GM18907 (cell line): ENCODE data around the gene INS.

ENCODE experiments used
- ATAC-seq: cut with Tn5 transposase; IDR thresholded peaks from one replicate; pipeline ENCODE4 v1.9.1; 2021; ENCODE audit warnings: mild to moderate bottlenecking, moderate library complexity; ENCODE audit not compliant: unreplicated experiment

Gene INS

DNA sequence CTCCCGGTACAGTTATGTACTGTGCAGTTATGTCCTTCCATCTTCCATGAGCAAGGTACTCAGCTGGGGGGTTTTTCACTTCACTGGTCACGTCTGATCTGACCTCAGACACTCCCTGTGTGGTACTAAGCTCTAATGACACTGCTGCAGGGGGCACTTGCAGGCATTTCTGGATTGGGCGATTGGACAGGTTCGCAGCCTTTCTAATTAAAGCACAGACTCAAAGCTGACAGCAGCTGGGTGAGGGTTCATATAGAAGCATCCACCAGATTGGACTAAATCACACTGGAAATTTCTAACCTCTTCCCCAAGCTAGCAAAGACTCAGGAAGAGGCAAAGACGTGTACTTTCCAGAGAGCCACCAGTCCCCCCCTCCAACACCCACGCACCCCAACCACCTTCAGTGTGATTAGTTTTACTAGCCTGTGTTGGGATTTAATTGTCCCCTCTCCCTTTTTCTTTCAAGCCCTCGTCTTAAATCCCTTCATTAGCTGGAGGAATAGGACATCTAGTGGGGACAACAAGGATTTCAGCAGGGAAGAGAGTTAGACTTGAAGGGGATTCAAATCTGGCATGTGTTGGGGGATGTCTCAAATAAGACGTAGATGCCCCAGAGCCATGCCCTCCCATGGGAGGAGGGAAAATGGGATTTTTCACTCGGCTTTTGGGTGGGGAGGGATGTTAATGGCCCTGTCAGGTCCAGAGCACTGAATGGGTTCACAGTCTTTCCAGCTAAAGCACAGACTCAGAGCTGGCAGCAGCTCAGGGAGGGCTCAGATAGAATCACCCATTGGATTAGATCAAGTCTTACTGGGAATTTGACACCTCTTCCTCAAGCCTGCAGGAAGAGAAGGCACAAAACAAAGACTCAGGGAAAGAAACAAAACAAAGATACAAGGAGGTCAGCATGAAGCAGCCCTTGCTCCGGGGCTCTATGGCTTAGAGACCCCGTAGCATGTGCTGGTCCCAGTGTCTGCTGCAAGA is 10.9 kb downstream of the INS start:
- no peak for ATAC-seq

DNA sequence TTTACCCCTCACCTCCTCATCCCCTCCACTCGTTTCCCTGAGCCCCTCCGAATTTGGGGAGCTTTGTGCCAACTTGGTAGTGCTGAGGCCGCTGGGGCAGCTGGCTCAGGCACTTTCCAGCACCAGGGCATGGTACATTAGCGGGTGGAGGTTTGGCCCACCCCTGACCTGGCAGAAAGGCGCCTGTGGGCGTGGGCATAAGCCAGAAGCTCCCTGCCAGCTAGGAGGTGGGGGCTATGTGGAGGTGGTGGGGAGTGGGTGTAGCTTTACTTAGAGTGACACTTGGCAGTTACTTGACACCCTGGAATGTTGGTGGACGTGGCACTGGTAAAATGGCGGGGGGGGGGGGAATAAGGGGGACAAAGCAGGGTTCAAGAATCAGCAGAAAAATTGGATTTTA is 11.5 kb downstream of the INS start:
- no peak for ATAC-seq

DNA sequence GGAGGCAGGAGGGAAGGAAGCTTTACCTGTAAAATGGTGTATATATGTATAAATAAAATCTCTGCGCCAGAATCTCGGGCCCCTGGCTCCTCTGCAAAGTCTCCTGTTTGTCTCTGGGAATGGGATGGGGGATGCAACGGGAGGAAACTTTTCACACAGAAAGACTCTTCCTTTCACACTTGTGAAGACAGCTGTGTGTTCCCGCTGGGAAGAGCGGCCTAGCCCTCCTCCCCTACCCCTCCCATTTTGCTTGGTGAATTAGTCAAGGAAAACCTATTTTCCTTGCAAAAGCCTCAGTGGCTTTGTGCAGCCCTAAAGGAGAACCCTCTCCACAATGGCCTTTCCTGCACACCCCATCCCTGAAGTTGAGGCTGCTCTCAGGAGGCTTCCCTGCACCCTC is 12.4 kb downstream of the INS start:
- no peak for ATAC-seq

DNA sequence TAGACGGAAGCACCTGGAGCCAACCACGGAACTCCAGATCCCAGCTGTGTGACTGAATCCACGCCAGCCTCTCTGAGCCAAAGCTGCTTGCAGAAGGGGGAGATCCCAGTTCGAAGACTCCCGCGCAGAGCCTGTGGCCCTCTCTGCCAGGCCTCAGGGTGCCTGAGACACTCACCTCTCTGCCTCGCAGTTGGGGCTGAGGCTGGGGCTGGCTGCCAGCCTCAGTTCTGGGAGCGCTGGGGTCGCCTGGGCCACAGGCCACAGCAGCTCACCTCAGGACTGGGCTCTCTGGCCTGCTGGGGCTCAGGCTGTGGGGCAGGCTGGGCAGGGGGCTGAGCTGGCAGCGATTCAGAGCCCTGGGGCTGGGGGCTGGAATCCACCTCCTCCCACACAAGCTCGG is 13.6 kb downstream of the INS start:
- no peak for ATAC-seq

DNA sequence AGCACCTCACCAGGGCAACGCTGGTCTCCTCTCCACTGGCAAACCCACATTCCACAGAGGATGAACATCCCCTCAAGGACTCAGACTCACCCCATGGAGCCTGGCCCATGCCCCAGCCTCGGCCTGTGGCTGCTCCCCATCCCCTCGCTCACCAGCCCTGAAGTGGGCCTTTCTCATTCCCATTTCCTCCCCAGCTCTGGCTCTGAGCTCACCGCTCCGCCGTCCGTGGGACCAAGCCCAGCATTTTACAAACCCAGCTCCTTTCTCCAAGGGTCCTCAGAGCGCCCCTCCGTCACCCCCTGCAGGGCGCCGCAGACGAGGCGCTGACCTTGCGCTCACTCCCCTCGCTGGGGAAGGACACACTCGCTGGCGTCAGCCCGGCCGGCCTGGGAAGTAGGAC is 15.0 kb downstream of the INS start:
- ATAC-seq = no peak

DNA sequence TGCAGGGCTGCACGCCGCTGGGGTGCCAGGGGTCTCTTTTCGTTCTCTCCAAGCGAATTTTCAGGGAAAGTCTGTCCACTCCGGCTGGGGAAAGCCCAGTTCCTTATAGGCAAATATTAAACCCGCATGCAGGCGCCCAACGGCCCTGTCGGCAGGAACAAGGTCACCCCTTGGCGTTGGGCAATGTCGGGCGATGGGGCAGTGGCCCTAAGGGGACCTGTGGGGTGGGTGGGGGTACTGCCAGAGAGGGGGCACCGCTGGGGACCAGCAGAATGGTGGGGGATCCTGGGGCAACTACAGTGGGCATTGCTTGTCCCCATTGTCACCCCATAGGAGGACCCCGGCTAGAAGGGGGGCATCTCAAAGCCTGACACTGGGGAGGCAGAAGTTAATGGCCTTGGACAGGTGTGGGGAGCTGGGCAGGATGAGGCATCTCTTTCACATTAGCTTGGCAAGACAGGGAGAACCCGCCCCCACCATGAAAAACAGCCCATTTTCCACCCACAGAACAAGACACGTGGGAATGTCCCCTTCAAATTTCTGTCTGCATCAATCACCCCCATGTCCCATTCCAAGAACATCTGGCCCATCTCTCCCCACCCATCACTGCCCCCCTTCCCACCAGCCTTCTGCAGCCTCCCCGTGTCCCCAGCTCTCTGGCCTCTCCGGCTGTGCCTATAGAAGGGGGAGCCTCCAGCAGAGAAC is 16.3 kb downstream of the INS start:
- no peak for ATAC-seq

DNA sequence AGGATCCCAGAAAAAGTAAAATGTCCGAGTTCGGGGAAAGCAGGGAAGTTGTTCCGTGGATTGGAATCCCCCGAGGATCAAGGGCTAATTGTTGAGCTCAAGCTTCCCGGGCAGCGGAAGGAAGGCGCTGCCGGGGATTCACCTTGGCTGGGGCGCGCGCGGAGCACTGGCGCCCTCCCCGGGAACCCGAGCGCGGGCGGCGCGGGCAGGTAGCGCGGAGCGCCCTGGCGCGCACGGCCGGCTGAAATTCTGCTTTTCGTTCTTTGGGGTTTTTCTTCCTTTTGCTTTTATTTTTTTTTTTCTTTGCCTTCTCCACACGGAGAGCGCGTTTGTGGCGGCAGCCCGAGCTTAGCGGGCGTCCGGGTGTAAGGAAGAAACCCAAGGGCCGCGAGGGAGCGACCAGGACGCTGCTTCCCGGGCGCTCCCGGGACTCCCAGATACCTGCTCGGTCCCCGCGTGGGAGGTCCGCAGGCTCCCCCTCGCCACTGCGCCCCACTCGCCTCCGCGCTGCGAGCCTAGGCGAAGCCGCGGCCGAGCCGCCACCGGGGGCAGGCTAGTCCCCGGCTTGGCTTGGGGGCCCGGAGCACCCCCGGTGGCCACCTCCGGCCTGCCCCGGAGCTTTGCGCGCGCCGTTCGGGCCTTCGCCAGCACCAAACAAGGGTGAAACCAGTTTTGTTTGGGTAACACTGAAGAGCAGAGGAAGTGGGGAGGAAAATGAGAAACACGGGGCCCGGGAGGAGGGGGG is 17.0 kb downstream of the INS start:
- ATAC-seq = no peak

DNA sequence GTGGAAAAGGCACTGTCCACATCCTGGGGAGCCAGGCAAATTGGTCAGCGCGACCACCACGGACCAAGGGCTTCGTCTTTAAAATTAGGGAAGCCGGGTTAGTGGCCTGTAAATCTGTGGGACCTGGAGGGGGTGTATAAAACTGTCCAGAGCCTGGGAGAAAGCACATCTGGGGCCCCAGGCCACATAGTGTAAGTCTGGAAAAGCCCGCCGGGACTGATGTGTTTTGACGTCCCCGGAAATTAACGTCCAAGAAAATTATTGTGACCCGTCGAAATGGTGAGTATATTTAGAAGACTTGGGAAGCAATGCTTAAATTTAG is 17.6 kb downstream of the INS start:
- no peak for ATAC-seq

DNA sequence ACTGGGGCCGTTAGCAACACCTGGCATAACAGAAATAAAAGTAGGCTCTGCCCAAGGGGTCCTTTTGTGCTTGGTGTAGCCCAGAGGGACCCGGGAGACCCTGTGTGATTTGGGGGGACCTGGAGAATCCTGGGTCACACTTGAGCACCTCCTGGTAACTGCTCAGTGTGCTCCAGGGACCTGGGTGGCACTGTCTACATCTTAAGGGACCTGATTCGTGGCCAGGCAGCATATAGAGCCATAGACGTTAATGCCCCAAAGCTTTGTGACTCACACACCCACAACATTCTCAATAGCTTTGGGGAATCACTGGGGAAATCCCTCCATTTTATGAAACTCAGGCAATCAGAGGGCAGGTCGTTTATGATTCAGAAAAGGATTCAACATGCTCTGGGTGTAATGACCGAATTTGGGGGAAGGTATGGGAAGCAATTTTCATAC is 18.2 kb downstream of the INS start:
- ATAC-seq = no peak

DNA sequence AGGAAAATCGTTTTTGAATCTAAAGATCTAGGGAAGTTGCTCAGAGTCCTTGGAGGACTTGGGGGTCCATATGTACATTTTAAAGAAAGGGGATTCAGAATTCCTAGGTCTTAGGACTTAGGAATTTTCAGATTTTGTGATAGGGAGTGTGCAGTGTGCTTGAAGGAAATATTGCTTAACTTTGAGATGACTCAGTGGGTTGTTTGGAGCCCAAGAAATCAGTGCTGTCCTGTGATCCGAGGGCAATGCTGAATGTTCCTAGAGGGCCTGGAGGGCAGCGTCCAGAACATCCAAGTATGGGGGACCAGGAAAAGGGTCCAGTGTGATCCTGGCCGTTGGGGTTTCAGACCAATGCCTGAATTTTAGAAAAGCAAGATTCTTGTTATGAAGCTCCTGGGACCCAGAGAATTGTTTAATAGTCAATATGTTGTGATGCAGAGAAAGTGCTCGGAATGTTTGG is 18.7 kb downstream of the INS start:
- ATAC-seq = no peak

DNA sequence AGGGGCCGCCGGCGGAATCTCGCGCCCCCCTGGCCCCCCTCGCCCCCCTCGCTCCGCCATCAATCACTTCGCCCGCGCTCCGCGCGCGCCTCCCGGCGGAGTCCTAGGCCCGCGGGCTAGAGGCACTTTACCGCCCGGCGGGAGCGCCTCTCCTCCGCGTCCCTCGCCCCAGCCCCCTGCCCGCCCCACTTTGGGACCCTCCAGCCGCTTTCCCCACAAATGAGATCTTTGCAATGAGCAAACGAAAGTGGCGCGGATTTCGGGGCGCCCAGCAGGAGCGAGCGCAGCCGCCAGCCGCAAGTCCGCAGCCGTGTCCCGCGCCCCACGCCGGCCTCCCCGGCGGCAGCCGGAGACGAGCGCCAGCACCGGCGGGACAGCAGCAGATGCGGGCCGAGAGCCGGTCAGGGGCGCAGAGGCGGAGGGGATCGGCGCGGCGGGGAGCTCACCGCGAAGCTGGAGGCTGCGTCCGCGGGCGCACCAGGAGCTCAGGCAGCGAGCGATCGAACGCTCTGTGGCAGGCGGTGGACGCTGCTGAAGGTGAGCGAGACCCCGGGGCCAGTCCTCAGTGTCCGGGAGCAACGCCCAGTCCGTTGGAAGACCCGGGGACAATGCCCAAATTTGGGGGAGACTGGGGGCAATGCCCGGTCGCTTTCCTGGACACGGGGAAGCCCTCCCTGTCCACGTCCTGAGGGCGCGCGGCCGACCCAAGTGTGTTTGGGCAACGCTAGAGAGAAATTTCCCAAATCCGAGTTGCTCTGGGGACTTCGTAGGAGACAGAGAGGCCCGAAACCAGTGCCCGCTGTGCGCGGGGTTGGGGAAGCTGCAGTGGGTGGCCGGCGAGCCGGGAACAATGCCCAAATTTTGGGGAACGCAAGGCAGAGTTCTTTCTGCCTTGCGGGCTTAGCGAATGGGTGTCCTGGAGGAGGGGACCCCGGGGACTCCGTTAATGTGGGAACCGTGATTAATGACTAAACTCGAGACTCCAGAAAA is 20.3 kb downstream of the INS start:
- no peak for ATAC-seq

DNA sequence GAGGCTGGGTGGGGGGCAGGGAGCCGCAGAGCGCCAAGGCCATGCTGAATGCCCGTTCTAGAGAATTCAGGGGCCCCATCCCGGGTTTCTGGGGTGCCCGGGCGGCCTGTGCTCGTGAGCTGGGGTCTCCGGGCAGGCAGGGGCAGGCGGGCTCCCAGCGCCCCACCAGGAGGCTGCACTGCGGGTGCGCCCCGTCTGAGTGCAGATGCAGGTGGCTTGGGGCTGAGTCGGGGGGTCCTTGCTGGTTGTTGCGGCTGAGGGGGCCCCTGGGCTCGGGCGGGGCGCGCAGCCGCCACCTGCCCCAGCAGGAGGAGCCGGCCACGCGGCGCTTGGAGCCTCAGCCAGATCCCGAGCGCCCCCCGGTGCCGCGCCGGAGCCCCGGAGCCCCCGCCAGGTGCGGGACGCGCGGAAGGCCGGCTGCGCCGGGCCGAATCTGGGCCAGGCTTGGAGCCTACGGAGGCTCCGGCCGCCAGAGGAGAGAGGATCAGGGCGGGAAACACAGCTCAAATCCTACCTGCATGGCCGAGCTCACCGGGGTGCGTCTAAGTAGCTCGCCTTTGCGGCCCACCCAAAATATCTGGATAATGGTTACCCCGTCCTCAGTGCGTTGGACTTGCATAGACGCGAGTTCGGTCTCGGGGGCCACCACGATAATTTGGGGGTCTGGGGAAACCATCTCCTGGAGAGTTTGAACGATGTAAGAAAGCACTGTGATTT is 21.2 kb downstream of the INS start:
- ATAC-seq = no peak

DNA sequence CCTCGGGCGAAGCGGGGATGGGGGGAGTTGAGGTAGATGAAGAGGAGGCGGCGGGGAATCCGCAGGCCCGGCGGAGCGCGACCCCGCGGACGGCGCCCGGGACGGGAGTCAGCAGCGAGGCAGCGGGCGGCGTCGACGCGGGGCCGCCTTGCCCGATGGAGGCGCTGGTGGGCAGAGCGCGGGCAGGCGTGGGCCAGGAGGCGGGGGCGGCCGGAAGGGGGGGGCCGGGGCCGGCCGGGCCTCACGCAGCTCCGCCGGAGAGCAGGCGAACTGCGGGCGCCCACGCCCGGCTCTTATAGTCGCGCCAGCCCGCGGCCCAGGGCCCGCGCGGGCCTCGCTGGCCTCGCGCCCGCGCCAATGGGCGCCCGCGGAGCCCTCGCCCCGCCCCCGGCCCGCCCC is 21.9 kb downstream of the INS start, which contains the start of gene IGF2:
IGF2 (minus strand) TSS at position 267 of the 399 bp plus-strand sequence. CDS start 3,866 bp downstream, outside the sequence.
- no peak for ATAC-seq

DNA sequence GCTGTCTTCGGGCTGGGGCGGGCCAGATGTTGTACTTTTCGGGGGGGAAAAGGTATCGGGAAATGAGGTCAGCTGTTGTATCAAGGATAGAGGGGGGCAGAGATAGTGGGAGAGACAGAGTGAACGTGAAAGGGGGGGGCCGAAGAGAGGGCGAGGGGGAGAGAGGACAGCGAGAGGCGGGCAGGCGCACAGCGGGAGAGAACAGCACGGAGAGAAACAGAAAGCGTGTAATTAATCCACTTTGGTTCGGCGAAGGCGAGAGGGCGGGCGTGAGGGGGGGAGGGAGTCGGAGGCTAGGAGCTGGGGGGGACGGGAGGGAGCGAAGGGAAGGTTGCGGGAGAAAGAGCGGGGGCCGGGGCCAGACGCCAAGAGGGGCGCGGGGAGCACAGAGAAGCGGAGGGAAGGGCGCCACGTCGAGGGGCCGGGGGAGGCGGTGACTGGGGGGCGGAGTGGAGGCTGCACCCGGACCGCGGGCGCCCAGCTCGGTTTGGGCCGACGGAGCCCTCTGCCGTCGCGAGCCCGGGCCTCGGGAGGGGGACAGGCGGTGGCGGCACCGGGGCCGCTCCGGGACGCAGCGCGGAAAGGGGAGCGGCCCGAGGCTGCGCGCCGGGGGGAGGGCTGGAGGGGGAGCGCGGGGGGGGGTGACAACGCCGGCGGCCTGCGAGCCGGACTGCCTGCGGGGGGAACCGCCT is 22.4 kb downstream of the INS start:
- no peak for ATAC-seq

DNA sequence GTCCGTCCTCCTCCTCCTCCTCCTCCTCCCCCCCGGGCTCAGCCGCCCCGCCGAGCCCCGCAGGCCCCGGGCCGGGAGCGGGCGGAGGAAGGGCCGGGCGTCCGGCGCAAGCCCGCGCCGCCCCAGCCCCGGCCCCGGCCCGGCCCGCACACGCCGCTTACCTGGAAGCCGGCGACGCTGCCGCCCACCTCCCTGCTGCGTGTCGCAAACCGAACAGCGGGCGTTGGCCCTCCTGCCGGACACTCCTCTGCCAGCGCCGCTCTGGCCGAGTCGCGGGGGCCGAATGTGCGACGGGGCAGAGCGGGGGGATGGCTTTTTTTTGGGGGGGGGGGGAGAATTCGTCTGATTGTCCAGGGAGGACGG is 23.0 kb downstream of the INS start:
- no peak for ATAC-seq

DNA sequence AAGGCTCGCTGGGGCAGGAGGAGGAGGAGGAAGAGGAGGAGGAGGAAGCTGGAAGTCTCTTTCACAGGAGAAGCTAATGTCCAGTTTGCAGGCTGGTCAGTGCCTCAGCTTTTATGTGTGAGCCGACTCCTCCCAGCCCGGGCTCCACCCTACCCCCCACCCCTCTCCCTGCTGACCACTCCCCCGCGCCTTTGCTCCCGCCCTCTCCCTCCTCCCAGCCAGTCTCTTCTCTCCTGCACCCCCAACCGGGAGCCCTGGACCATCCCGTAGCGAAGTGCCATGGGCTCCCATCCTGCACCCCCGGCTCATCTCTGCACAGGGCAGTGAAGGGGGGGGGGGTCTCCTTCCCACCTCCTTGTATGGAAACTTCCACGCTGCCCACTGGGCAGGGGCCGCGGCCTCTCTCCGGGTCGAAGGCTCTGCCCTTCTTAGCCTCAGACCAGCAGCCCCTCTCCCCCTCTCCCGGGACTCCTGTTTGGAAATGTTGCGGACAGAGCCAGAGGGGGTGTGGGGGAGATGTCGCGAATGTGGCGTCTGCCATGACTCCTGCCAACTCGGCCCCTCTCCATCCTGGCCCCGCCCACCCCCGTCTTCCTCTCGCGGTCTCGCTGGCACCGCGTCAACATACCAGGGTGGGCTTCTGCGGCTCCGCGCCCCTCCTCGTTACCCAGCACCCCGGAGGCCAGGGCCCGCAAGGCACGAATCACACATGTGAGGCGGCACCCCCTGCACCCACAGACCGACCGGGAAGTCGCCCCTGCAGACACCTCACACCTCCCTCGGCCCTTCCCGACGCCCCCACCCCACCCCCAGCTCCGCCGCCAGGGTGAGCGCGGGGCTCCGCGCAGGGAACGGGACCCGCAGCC is 23.6 kb downstream of the INS start:
- no peak for ATAC-seq

DNA sequence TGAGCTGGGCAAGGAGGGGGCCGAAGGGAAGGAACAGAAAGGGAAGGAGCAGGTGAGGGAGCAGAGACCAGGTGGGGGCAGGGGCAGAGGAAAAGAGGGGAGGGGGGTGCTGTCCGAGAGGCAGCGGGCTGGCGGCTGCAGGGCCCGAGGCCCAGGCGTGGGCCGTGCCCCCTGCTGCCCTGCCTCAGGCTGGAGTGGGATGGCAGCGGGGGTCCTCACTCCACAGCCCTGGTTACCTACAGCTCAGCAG is 24.1 kb downstream of the INS start:
- no peak for ATAC-seq

DNA sequence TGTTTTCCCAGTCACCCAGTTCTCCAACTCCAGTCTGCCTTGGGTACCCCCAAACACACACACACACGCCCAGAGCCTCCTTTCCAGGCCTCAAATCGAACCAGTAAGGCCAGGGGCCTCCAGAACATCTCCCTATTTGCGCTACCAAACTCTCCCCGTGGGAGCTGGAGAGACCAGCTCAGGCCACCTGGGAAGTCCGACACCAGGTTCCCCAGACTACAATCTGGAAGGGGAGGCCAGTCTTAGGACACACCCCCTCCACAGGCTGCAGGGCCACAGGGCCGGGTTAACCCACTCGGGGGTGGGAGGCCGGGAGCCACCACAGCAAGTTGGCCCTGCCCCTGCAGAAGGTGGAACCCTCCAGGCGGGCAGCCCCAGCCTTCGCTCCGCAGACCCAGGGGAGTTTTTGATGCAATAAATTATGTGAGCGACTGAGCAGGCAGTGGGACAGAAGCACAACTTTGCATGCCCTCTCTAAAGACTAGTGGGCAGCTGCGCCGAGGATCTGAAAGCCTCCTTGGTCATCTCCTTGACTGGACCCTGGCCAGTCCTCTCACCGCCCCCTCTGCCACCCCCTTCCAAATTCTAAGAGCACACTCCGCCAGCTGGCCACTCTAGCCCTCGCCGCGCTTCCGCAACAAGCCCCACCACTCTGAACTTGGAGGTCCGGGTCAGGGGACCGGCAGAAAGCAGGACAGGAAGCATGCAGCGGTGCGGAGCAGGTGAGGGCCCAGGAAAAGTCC is 24.6 kb downstream of the INS start:
- ATAC-seq = no peak
